Panc1 (cell line): Measurements from ENCODE around the gene ATP2B2. TPM values are rescaled to one million over a fixed set of nuclear protein-coding genes. Genes with fewer than 3 reads are reported as not detected.

Source experiments
- ATAC-seq: fragments of 200-7000 bp; cut with Tn5 transposase; 2 replicates; pipeline ENCODE4 v1.9.1; 2020; ENCODE audit warnings: mild to moderate bottlenecking, moderate library complexity
- BruUV-seq: library from RNA; stranded (reverse); fragments of 400-500 nt; replicated peaks from 2 replicates; lab custom pipeline; 2021; lab: Mats Ljungman, UMichigan
- CTCF ChIA-PET: fragments of 300-600 bp; sonication (Branson Sonifier 250); formaldehyde crosslinking; loops from one replicate; lab custom pipeline; 2022; ENCODE audit warnings: antibody characterized with exemption; lab: Charles Lee
- POLR2A ChIA-PET: fragments of 300-600 bp; sonication (Branson Sonifier 250); formaldehyde crosslinking; loops from one replicate; lab custom pipeline; 2022; ENCODE audit warnings: antibody characterized with exemption; lab: Charles Lee
- DNase-seq: peaks from one replicate; pipeline ENCODE4 v3.0.0-alpha.2; 2010; ENCODE audit warnings: low read depth, low spot score
- H3K27ac ChIP-seq: 2 replicates; pipeline ENCODE4 v1.5.1; 2011; ENCODE audit warnings: mild to moderate bottlenecking, low read length, inconsistent platforms
- H3K27me3 ChIP-seq: fragments of 200-500 bp; sonication (Bioruptor generic); 2 replicates; pipeline ENCODE4 v1.6.0; 2014; ENCODE audit warnings: low read length, inconsistent platforms; ENCODE audit not compliant: control insufficient read depth, insufficient read depth
- H3K36me3 ChIP-seq: fragments of 200-500 bp; sonication (Bioruptor generic); 2 replicates; pipeline ENCODE4 v1.5.1; 2014; ENCODE audit warnings: inconsistent platforms, mild to moderate bottlenecking, low read length, moderate library complexity; ENCODE audit not compliant: control insufficient read depth, insufficient read depth
- H3K4me1 ChIP-seq: 2 replicates; pipeline ENCODE4 v1.5.1; 2011; ENCODE audit warnings: inconsistent platforms, mild to moderate bottlenecking, low read length, moderate library complexity; ENCODE audit not compliant: control insufficient read depth, insufficient read depth
- H3K4me3 ChIP-seq, 2 experiments: 2 replicates each; pipeline ENCODE4 v1.5.1; 2011 to 2012; ENCODE audit warnings: low read depth in 2 of 2, low read length in 2 of 2, mild to moderate bottlenecking in 2 of 2, inconsistent platforms in 1 of 2, moderate library complexity in 1 of 2
- H3K9me3 ChIP-seq: fragments of 200-500 bp; sonication (Bioruptor generic); 2 replicates; pipeline ENCODE4 v1.5.1; 2014; ENCODE audit warnings: low read depth, mild to moderate bottlenecking, inconsistent platforms, low read length, moderate library complexity; ENCODE audit not compliant: control insufficient read depth, insufficient read depth
- CTCF ChIP-seq: fragments of 450-650 bp; IDR thresholded peaks from 2 replicates; pipeline ENCODE4 v1.5.1; 2017; ENCODE audit warnings: mild to moderate bottlenecking
- POLR2AphosphoS5 ChIP-seq: IDR thresholded peaks from 2 replicates; pipeline ENCODE4 v1.6.1; 2012; ENCODE audit warnings: mild to moderate bottlenecking, low read depth, low read length, moderate library complexity
- SIN3A ChIP-seq: IDR thresholded peaks from 2 replicates; pipeline ENCODE4 v1.6.1; 2012; ENCODE audit warnings: low read depth, mild to moderate bottlenecking, low read length, moderate library complexity, borderline replicate concordance; ENCODE audit not compliant: insufficient read depth
- TCF7L2 ChIP-seq: IDR thresholded peaks from 2 replicates; pipeline ENCODE4 v1.6.1; 2011; ENCODE audit warnings: mild to moderate bottlenecking, low read depth, low read length, inconsistent platforms
- in situ Hi-C: cut with HindIII; loops from 2 replicates; pipeline ENCODE4 v1.10.0; 2016; ENCODE audit warnings: low sequenced_read_pairs, low pct_unique_long_range_greater_than_20kb
- intact Hi-C: fragments of 100-400 bp; cut with micrococcal nuclease; formaldehyde crosslinking; loops from one replicate; pipeline ENCODE4 v1.10.0; 2022; ENCODE audit not compliant: unreplicated experiment
- total RNA-seq: library from RNA; stranded (reverse); gene quantifications from one replicate; pipeline ENCODE4 v1.2.1, GENCODE V29; 2021; ENCODE audit not compliant: unreplicated experiment
- TF ChIP-seq, protein P1 (sequence below), 2 experiments: IDR thresholded peaks; 2 replicates each; pipeline ENCODE4 v1.6.1; 2011 to 2012; ENCODE audit warnings: low read depth in 2 of 2, control low read depth in 1 of 2, low read length in 1 of 2, mild to moderate bottlenecking in 1 of 2, moderate library complexity in 1 of 2; ENCODE audit not compliant: insufficient read depth in 1 of 2

Gene ATP2B2
- total RNA-seq, 1 experiment from 2014 or later = not detected

- Histone ChIP-seq H3K27ac (peak overlapping the region; percentile 90), H3K4me1 (peaks cover 4% of the 10 kb centered on the region; the same call in 1 of the 2 replicates), H3K9me3 (no peaks in the 10 kb centered on the region), H3K4me3 (peak overlapping the region; percentile 95 to 99), H3K27me3 (no peaks in the 10 kb centered on the region), H3K36me3 (peaks cover 13% of the 10 kb centered on the region)
- ChIA-PET POLR2A (interaction anchor here (0.7 kb wide), 1 partner anchor 163 kb away, joined by 5 read pairs; no protein-coding TSS in a partner anchor), CTCF (no interaction called here)
- no peak for ATAC-seq
- no TSS peak for BruUV-seq
- DNase-seq = no peak
- intact Hi-C loops (no loop called here), in situ Hi-C loops (no loop called here)
- TF ChIP-seq CTCF (no peak), POLR2AphosphoS5 (no peak), TCF7L2 (no peak), SIN3A (no peak)
- TF ChIP-seq, protein P1, sequence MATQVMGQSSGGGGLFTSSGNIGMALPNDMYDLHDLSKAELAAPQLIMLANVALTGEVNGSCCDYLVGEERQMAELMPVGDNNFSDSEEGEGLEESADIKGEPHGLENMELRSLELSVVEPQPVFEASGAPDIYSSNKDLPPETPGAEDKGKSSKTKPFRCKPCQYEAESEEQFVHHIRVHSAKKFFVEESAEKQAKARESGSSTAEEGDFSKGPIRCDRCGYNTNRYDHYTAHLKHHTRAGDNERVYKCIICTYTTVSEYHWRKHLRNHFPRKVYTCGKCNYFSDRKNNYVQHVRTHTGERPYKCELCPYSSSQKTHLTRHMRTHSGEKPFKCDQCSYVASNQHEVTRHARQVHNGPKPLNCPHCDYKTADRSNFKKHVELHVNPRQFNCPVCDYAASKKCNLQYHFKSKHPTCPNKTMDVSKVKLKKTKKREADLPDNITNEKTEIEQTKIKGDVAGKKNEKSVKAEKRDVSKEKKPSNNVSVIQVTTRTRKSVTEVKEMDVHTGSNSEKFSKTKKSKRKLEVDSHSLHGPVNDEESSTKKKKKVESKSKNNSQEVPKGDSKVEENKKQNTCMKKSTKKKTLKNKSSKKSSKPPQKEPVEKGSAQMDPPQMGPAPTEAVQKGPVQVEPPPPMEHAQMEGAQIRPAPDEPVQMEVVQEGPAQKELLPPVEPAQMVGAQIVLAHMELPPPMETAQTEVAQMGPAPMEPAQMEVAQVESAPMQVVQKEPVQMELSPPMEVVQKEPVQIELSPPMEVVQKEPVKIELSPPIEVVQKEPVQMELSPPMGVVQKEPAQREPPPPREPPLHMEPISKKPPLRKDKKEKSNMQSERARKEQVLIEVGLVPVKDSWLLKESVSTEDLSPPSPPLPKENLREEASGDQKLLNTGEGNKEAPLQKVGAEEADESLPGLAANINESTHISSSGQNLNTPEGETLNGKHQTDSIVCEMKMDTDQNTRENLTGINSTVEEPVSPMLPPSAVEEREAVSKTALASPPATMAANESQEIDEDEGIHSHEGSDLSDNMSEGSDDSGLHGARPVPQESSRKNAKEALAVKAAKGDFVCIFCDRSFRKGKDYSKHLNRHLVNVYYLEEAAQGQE (IDR thresholded peaks at IDR 0.05; ENCODE audit: insufficient read depth in 1 of 2, low read depth in 2 of 2, low read length in 1 of 2) = no peak
Observed at GRCh38 chr3:10320320-10320677, 185.1 kb downstream of the ATP2B2 start.

DNA sequence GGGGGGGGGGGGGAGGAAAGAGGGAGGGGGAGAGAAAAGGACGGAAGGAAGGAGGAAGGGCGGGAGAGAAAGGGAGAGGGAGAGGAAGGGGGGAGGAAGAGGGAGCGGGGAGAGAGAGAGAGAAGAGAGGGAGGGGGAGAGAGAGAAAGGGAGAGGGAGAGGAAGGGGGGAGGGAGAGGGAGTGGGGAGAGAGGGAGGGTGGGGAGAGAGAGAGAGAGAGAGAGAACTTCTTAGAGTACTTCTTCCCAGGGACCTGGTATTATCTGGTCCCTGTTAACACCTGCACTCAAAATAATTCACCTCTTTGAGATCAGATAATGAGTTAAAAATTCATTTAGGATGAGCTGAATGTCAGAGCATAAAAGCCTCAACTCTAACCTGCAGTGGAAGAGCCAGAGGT is 185.6 kb downstream of the ATP2B2 start:
- TF ChIP-seq SIN3A (no peak), POLR2AphosphoS5 (no peak), TCF7L2 (no peak), CTCF (no peak)
- TF ChIP-seq, protein P1 (IDR thresholded peaks at IDR 0.05; ENCODE audit: insufficient read depth in 1 of 2, low read depth in 2 of 2, low read length in 1 of 2) = no peak
- Histone ChIP-seq H3K27ac (peak overlapping the region; percentile 90), H3K36me3 (peaks cover 13% of the 10 kb centered on the region), H3K9me3 (no peaks in the 10 kb centered on the region), H3K4me1 (peaks cover 4% of the 10 kb centered on the region; the same call in 1 of the 2 replicates), H3K4me3 (peak overlapping the region; percentile 95 to 99), H3K27me3 (no peaks in the 10 kb centered on the region)
- DNase-seq (no peak), ATAC-seq (no peak)
- ChIA-PET POLR2A (interaction anchor here (0.7 kb wide), 1 partner anchor 163 kb away, joined by 5 read pairs; no protein-coding TSS in a partner anchor), CTCF (no interaction called here)
- intact Hi-C loops (no loop called here), in situ Hi-C loops (no loop called here)
- BruUV-seq = no TSS peak
